ENCODE results near the gene ABCC4. TPM values are rescaled to one million over a fixed set of nuclear protein-coding genes. Genes with fewer than 3 reads are reported as not detected.

ABCC4 gene
- polyA plus RNA-seq, 1 donor from 2014 or later = 2.4 TPM

DNA sequence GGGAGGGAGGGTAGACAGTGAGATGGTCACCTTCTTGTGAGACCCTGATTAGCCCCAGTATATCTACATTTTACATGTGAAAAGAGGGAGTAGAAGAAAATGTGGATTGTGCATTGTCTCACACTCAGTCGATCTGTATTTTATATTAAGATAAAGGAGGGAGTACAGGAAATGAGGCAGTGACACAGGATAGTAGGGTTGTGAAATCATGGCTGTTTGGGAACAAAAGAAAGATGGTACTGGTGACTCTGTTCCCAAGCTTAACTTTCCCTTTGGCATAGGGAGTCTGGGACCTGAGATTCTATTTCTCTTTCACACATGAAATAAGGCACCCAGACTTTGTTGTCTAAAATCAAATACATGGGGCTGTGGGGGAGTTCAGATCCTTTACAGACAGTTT is 194.7 kb downstream of the ABCC4 start:
- no peak overlapping the region for H3K4me3 ChIP-seq (ENCODE audit: low read length)
- TF ChIP-seq, protein P1, sequence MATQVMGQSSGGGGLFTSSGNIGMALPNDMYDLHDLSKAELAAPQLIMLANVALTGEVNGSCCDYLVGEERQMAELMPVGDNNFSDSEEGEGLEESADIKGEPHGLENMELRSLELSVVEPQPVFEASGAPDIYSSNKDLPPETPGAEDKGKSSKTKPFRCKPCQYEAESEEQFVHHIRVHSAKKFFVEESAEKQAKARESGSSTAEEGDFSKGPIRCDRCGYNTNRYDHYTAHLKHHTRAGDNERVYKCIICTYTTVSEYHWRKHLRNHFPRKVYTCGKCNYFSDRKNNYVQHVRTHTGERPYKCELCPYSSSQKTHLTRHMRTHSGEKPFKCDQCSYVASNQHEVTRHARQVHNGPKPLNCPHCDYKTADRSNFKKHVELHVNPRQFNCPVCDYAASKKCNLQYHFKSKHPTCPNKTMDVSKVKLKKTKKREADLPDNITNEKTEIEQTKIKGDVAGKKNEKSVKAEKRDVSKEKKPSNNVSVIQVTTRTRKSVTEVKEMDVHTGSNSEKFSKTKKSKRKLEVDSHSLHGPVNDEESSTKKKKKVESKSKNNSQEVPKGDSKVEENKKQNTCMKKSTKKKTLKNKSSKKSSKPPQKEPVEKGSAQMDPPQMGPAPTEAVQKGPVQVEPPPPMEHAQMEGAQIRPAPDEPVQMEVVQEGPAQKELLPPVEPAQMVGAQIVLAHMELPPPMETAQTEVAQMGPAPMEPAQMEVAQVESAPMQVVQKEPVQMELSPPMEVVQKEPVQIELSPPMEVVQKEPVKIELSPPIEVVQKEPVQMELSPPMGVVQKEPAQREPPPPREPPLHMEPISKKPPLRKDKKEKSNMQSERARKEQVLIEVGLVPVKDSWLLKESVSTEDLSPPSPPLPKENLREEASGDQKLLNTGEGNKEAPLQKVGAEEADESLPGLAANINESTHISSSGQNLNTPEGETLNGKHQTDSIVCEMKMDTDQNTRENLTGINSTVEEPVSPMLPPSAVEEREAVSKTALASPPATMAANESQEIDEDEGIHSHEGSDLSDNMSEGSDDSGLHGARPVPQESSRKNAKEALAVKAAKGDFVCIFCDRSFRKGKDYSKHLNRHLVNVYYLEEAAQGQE (IDR thresholded peaks at IDR 0.05; ENCODE audit: borderline replicate concordance) = no peak
- TF ChIP-seq POLR2AphosphoS5 (IDR thresholded peaks at IDR 0.05) (no peak), EP300 (conservative IDR thresholded peaks at IDR 0.05; ENCODE audit: poor library complexity, severe bottlenecking) (no peak), SMC3 (conservative IDR thresholded peaks at IDR 0.05; ENCODE audit: poor library complexity) (no peak), TAF1 (IDR thresholded peaks at IDR 0.05; ENCODE audit: low read depth) (no peak), EZH2 (IDR thresholded peaks at IDR 0.05; ENCODE audit: borderline replicate concordance, insufficient read depth, low read length, poor library complexity, severe bottlenecking) (no peak)
- TF ChIP-seq, protein P2, sequence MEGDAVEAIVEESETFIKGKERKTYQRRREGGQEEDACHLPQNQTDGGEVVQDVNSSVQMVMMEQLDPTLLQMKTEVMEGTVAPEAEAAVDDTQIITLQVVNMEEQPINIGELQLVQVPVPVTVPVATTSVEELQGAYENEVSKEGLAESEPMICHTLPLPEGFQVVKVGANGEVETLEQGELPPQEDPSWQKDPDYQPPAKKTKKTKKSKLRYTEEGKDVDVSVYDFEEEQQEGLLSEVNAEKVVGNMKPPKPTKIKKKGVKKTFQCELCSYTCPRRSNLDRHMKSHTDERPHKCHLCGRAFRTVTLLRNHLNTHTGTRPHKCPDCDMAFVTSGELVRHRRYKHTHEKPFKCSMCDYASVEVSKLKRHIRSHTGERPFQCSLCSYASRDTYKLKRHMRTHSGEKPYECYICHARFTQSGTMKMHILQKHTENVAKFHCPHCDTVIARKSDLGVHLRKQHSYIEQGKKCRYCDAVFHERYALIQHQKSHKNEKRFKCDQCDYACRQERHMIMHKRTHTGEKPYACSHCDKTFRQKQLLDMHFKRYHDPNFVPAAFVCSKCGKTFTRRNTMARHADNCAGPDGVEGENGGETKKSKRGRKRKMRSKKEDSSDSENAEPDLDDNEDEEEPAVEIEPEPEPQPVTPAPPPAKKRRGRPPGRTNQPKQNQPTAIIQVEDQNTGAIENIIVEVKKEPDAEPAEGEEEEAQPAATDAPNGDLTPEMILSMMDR (IDR thresholded peaks at IDR 0.05; ENCODE audit: poor library complexity, severe bottlenecking) = no peak
- H3K79me2 ChIP-seq (replicated peaks; ENCODE audit: insufficient read depth, low read length) = no peaks in the 10 kb centered on the region
- no peaks in the 10 kb centered on the region for H3K9me3 ChIP-seq (ENCODE audit: low read length)
- no peaks in the 10 kb centered on the region for H3K36me3 ChIP-seq (ENCODE audit: insufficient read depth, low read length)
- H4K20me1 ChIP-seq (ENCODE audit: insufficient read depth) = no peaks in the 10 kb centered on the region
- no peaks in the 10 kb centered on the region for H3K27me3 ChIP-seq (ENCODE audit: insufficient read depth, low read depth, low read length)
- H3K4me2 ChIP-seq (ENCODE audit: low read length) = no peak overlapping the region
- H3K9me2 ChIP-seq (ENCODE audit: insufficient read depth, low read length) = no peaks in the 10 kb centered on the region
- H2AFZ ChIP-seq (ENCODE audit: low read depth, low read length) = no peak overlapping the region
- H3K9ac ChIP-seq (ENCODE audit: low read length) = no peak overlapping the region
- no peak overlapping the region for H3K27ac ChIP-seq (ENCODE audit: low read length)
- H3F3A ChIP-seq (ENCODE audit: insufficient read depth, low read length, poor library complexity, severe bottlenecking) = no peaks in the 10 kb centered on the region

DNA sequence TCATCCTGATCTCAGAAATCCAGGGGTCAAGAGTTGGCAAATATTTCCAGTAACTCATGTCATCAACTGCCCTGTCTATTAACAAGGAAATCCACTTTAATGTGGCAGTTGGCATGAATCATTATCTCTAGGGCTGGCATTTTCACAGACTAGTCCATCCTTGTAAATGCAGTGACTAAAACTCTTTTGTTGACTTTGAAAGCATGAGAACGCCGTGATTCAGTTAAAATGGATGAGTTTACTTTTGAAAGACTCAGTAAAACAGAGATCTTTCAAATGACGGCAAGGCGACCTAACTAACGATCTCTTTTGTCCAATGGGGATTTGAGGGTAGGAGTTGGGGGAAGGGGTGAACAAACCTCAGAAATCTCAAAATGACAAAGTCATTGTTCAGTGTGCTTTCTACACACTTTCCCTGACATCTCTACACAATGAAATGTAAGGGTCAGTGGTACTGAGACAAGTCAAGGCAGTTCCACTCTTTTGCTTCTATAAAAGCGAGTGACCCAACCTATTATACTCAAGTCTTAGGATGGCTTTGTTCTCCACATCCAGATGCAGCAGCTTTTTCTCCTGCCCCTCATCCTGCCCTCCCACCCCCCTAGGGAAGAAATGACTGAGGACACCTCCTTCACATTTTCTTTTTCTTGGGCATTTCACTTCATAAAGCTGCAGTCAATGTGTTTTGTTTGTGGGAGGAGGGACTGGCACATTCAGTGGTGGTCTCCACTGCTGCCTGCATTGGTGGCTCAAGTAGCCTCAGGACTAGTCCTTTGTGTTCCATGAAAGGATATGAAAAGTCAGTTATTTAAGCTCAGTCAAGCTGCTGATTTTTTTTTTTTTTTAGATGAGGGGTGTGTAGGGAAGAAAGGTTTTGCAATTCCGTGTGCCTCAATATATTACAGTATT is 200.5 kb downstream of the ABCC4 start:
- TF ChIP-seq, protein P2 (IDR thresholded peaks at IDR 0.05; ENCODE audit: poor library complexity, severe bottlenecking) = no peak
- TF ChIP-seq EZH2 (IDR thresholded peaks at IDR 0.05; ENCODE audit: borderline replicate concordance, insufficient read depth, low read length, poor library complexity, severe bottlenecking) (no peak), MXI1 (conservative IDR thresholded peaks at IDR 0.05; ENCODE audit: poor library complexity, severe bottlenecking) (no peak), POLR2AphosphoS5 (IDR thresholded peaks at IDR 0.05) (no peak), EP300 (conservative IDR thresholded peaks at IDR 0.05; ENCODE audit: poor library complexity, severe bottlenecking) (no peak), TAF1 (IDR thresholded peaks at IDR 0.05; ENCODE audit: low read depth) (no peak), SMC3 (conservative IDR thresholded peaks at IDR 0.05; ENCODE audit: poor library complexity) (no peak), RAD21 (conservative IDR thresholded peaks at IDR 0.05) (no peak)
- TF ChIP-seq, protein P1 (IDR thresholded peaks at IDR 0.05; ENCODE audit: borderline replicate concordance) = no peak
- no peaks in the 10 kb centered on the region for H3K9me2 ChIP-seq (ENCODE audit: insufficient read depth, low read length)
- no peaks in the 10 kb centered on the region for H3K79me2 ChIP-seq (replicated peaks; ENCODE audit: insufficient read depth, low read length)
- no peaks in the 10 kb centered on the region for H4K20me1 ChIP-seq (ENCODE audit: insufficient read depth)
- H3K9ac ChIP-seq (ENCODE audit: low read length) = no peak overlapping the region
- no peak overlapping the region for H3K4me2 ChIP-seq (ENCODE audit: low read length)
- H2AFZ ChIP-seq (ENCODE audit: low read depth, low read length) = no peak overlapping the region
- no peak overlapping the region for H3K27ac ChIP-seq (ENCODE audit: low read length)
- H3K36me3 ChIP-seq (ENCODE audit: insufficient read depth, low read length) = no peaks in the 10 kb centered on the region
- no peaks in the 10 kb centered on the region for H3K27me3 ChIP-seq (ENCODE audit: insufficient read depth, low read depth, low read length)
- H3K4me3 ChIP-seq (ENCODE audit: low read length) = no peak overlapping the region
- peaks cover 4% of the 10 kb centered on the region for H3K9me3 ChIP-seq (ENCODE audit: low read length)
- no peaks in the 10 kb centered on the region for H3F3A ChIP-seq (ENCODE audit: insufficient read depth, low read length, poor library complexity, severe bottlenecking)

Measured in neural cell (in vitro differentiated cells).